PC-3 (cell line): Measurements from ENCODE around the gene ATM.

ENCODE experiments used
- EZH2 ChIP-seq: fragments of 300-600 bp; sonication (generic); IDR thresholded peaks from one replicate; pipeline ENCODE4 v1.6.1; 2017; ENCODE audit warnings: antibody characterized with exemption, mild to moderate bottlenecking, low read length; ENCODE audit not compliant: unreplicated experiment
- TF ChIP-seq, protein P1 (sequence below): fragments of 300-600 bp; sonication (generic); conservative IDR thresholded peaks from 2 replicates; pipeline ENCODE4 v1.5.1; 2017; ENCODE audit warnings: antibody characterized with exemption, low read depth, mild to moderate bottlenecking, low read length

DNA sequence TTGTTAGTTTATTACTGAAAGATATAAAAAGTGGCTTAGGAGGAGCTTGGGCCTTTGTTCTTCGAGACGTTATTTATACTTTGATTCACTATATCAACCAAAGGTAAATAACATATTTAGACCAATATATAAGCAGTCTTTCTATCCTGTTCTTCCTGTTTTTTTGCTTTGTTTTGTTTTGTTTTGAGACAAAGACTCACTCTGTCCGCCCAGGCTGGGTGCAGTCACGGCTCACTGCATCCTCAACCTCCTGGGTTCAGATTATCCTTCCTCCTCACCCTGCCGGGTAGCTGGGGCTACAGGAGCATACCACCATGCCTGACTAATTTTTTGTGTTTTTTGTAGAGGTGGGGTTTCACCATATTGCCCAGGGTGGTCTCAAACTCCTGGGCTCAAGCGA, 66.8 kb downstream of the ATM start:
- TF ChIP-seq, protein P1, sequence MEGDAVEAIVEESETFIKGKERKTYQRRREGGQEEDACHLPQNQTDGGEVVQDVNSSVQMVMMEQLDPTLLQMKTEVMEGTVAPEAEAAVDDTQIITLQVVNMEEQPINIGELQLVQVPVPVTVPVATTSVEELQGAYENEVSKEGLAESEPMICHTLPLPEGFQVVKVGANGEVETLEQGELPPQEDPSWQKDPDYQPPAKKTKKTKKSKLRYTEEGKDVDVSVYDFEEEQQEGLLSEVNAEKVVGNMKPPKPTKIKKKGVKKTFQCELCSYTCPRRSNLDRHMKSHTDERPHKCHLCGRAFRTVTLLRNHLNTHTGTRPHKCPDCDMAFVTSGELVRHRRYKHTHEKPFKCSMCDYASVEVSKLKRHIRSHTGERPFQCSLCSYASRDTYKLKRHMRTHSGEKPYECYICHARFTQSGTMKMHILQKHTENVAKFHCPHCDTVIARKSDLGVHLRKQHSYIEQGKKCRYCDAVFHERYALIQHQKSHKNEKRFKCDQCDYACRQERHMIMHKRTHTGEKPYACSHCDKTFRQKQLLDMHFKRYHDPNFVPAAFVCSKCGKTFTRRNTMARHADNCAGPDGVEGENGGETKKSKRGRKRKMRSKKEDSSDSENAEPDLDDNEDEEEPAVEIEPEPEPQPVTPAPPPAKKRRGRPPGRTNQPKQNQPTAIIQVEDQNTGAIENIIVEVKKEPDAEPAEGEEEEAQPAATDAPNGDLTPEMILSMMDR, result no peak
- no peak for TF ChIP-seq EZH2
